GM20000 (cell line): ENCODE measurements around the gene SLC6A6.

ENCODE experiments used
- DNase-seq: peaks from one replicate; pipeline ENCODE4 v3.0.0; 2012; ENCODE audit warnings: low spot score
- TF ChIP-seq, protein P1 (sequence below): IDR thresholded peaks from 2 replicates; pipeline ENCODE4 v1.5.1; 2012; ENCODE audit warnings: mild to moderate bottlenecking, control low read depth; ENCODE audit errors: extremely low read depth, missing control alignments

The SLC6A6 gene

DNA sequence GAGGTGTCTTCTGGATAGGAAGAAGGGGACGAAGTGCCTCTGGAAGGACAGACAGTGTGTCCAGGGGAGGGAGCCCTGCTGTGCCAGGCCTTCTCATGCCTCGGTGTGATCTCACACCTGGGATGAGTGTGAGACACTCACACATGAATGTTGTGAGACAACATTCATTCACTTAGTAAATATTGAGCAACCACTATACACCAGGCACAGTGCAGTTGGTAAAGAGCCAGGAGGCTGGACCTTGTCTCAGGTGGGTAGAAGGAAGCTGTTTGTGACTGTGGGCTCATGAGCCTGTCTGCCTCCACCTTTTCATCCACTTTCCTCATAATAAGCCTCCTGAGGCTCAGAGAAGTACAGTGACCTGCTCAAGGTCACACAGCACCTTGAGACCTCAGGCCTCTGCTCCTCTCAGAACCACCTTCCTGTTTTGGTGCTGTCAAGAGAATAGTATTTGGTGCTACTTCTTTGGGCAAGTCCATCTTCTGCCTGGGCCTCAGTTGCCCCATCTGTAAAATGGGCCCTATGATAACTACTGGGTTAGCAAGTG is 20.9 kb downstream of the SLC6A6 start:
- no peak for DNase-seq
- TF ChIP-seq, protein P1, sequence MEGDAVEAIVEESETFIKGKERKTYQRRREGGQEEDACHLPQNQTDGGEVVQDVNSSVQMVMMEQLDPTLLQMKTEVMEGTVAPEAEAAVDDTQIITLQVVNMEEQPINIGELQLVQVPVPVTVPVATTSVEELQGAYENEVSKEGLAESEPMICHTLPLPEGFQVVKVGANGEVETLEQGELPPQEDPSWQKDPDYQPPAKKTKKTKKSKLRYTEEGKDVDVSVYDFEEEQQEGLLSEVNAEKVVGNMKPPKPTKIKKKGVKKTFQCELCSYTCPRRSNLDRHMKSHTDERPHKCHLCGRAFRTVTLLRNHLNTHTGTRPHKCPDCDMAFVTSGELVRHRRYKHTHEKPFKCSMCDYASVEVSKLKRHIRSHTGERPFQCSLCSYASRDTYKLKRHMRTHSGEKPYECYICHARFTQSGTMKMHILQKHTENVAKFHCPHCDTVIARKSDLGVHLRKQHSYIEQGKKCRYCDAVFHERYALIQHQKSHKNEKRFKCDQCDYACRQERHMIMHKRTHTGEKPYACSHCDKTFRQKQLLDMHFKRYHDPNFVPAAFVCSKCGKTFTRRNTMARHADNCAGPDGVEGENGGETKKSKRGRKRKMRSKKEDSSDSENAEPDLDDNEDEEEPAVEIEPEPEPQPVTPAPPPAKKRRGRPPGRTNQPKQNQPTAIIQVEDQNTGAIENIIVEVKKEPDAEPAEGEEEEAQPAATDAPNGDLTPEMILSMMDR, result no peak

GRCh38 chr3:14423963-14424362 is 21.6 kb downstream of the SLC6A6 start:
- TF ChIP-seq, protein P1, result no peak
- DNase-seq, result no peak

DNA sequence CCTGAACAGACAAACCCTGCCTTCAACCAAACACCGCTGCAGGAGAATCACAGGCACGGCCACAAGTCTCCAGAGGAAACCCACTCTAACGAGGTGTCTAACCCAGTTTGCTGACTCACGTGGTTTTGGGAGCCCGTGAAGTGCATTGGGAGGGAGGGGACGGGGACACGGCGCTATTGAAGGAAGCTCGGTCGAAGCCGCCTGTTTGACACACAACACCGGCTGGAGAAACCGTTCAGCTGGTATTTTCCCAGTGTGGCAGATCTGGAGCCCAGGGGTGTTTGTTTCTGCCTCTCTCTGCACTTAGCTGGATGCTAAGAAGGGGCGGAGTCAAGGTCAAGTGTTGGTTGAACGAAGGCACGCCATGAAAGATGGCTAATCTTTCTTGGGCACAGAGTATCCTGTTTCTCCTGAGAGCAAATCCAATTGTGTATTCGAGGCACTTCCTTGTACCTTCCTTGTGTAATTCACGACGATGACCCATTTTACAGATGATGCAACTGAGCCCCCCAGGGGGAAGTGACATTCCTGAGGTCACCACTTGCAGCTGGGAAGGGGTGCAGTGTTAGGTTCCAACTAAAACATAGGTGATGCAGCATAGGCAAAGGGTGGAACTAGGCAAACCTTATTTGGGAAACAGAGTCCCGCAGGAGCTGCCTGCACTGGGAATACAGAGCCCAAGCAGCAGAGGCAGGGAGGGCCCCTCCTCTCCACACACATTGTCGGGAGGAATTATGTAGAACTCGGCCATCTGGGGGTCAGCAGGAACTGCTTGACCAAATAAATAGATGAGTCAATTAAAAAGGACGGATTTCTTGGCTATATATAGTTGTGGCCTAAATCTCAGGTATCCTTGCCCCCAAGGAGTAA is 22.5 kb downstream of the SLC6A6 start:
- no peak for DNase-seq
- TF ChIP-seq, protein P1, result no peak

- DNase-seq, result no peak
- TF ChIP-seq, protein P1, result no peak
These were observed 23.3 kb downstream of the SLC6A6 start for GRCh38 chr3:14425581-14426304.

- TF ChIP-seq, protein P1, result no peak
These were observed 23.9 kb downstream of the SLC6A6 start for GRCh38 chr3:14426305-14426620.

GRCh38 chr3:14428087-14429033 is 26.0 kb downstream of the SLC6A6 start:
- TF ChIP-seq, protein P1, result no peak
- DNase-seq, result peak; percentile 42

More at GRCh38 chr3:14426305-14426620, 23.9 kb downstream of the SLC6A6 start:
- no peak for DNase-seq
